ENCODE data around the gene FAM117B.
"Not testable (repeated sequence)": the region's sequence is repeated elsewhere in the genome, so short reads cannot be mapped to it uniquely, and the experiment has no call there.

The FAM117B gene

GRCh38 chr2:202714971-202715935, 80.5 kb downstream of the FAM117B start:
- H3K4me3 Mint-ChIP-seq, H3K27me3 Mint-ChIP-seq: not testable (repeated sequence)
- peaks cover 76% of the 10 kb centered on the region for H3K4me1 Mint-ChIP-seq

GRCh38 chr2:202716114-202716718, 81.4 kb downstream of the FAM117B start:
- Mint-ChIP-seq H3K4me3 (no peak overlapping the region), H3K27ac (no peak overlapping the region), H3K27me3 (no peaks in the 10 kb centered on the region), H3K9me3 (peaks cover 32 to 40% of the 10 kb centered on the region in 2 donors), H3K4me1 (peaks cover 66% of the 10 kb centered on the region)
- DNase-seq, result no peak
- no peak for ATAC-seq

More at GRCh38 chr2:202714971-202715935, 80.5 kb downstream of the FAM117B start:
- H3K27ac Mint-ChIP-seq, ATAC-seq, DNase-seq: not testable (repeated sequence)
- peaks cover 32 to 40% of the 10 kb centered on the region in 2 donors for H3K9me3 Mint-ChIP-seq

DNA sequence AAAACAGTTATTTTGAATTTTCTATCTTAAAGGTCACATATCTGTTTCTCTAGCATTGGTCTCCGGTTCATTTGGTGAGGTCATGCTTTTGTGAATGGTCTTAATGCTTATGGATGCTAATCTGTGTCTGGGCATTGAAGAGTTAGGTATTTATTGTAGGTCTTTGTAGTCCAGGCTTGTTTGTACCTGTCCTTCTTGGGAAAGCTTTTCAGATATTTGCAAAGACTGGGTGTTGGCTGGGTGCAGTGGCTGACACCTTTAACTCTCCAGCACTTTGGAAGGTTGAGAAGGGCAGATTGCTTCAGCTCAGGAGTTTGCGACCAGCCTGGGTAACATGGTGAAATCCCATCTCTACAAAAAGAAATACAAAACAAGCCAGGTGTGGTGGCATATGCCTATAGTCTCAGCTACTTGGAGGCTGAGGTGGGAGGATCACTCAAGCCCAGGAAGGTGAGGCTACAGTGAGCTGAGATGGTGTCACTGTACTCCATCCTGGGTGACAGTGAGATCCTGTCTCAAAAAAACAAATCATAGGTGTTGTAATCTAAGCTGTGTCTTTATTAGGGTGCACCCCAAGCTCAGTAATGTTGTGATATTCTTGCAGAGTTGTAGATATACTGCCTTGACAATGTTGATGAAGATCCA, 82.3 kb downstream of the FAM117B start:
- DNase-seq (no peak), ATAC-seq (peak; percentile 23)
- H3K27me3 Mint-ChIP-seq, result no peaks in the 10 kb centered on the region
- peaks cover 65% of the 10 kb centered on the region for H3K4me1 Mint-ChIP-seq
- no peak overlapping the region for H3K4me3 Mint-ChIP-seq
- H3K9me3 Mint-ChIP-seq, result peaks cover 27 to 32% of the 10 kb centered on the region in 2 donors
- H3K27ac Mint-ChIP-seq, result peak overlapping the region; percentile 35 to 91

- H3K4me1 Mint-ChIP-seq, result peaks cover 65% of the 10 kb centered on the region
- ATAC-seq (peak; percentile 81), DNase-seq (peak in 1 of 2 donors; percentile 43)
- H3K27ac Mint-ChIP-seq, result peak overlapping the region; percentile 91 to 92
- H3K9me3 Mint-ChIP-seq, result peaks cover 20 to 26% of the 10 kb centered on the region in 2 donors
- H3K27me3 Mint-ChIP-seq, result no peaks in the 10 kb centered on the region
- peak overlapping the region; percentile 74 to 77 for H3K4me3 Mint-ChIP-seq
Observed at GRCh38 chr2:202717598-202718310, 83.0 kb downstream of the FAM117B start.

- Mint-ChIP-seq H3K4me1 (peaks cover 65% of the 10 kb centered on the region), H3K9me3 (peaks cover 13 to 17% of the 10 kb centered on the region in 2 donors), H3K27ac (peak overlapping the region in 1 of 2 donors; percentile 91), H3K4me3 (peak overlapping the region in 1 of 2 donors; percentile 74), H3K27me3 (no peaks in the 10 kb centered on the region)
- DNase-seq (no peak), ATAC-seq (no peak)
Observed at GRCh38 chr2:202718614-202719013, 83.8 kb downstream of the FAM117B start.

GRCh38 chr2:202720226-202720625, 85.5 kb downstream of the FAM117B start:
- DNase-seq, result no peak
- peaks cover 13 to 16% of the 10 kb centered on the region in 2 donors for H3K9me3 Mint-ChIP-seq
- H3K27ac Mint-ChIP-seq, result no peak overlapping the region
- H3K4me3 Mint-ChIP-seq, result no peak overlapping the region
- H3K4me1 Mint-ChIP-seq, result peaks cover 65% of the 10 kb centered on the region
- H3K27me3 Mint-ChIP-seq, result no peaks in the 10 kb centered on the region
- no peak for ATAC-seq

DNA sequence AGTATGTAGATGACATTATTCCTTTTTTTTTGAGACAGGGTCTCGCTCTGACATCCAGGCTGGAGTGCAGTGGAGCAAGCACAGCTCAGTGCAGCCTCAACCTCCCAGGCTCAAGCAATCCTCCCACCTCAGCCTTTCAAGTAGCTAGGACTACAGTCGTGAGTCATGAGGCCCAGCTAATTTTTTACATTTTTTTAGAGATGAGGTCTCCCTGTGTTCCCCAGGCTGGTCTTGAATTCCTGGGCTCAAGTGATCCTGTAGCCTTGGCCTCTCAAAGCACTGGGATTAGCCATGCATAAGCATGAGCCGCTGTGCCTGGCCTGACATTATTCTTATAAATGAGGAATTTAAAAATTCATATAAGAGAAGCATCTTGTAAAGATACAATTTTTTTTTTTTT, 86.9 kb downstream of the FAM117B start:
- Mint-ChIP-seq H3K27ac (no peak overlapping the region), H3K9me3 (peaks cover 5% of the 10 kb centered on the region in 2 donors), H3K27me3 (no peaks in the 10 kb centered on the region), H3K4me1 (peaks cover 60% of the 10 kb centered on the region), H3K4me3 (no peak overlapping the region)
- ATAC-seq (no peak), DNase-seq (no peak)

DNA sequence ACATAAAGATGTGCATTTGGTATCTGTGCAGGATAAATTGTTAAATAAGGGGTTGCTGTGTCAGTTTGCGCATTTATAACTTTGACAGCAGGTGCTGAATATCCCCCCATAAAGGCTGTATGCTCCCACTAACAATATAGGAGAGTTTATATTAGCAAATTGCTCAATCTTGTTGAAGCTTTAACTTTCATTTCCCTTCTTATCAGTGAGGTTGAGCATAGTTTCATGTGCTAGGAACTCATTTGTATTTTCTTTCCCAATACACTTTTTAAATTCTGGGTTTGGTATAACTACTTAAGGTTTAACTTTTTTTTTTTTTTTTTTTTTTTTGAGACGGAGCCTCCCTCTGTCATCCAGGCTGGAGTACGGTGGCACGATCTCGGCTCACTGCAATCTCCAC, 89.0 kb downstream of the FAM117B start:
- peaks cover 48% of the 10 kb centered on the region for H3K4me1 Mint-ChIP-seq
- ATAC-seq, result no peak

DNA sequence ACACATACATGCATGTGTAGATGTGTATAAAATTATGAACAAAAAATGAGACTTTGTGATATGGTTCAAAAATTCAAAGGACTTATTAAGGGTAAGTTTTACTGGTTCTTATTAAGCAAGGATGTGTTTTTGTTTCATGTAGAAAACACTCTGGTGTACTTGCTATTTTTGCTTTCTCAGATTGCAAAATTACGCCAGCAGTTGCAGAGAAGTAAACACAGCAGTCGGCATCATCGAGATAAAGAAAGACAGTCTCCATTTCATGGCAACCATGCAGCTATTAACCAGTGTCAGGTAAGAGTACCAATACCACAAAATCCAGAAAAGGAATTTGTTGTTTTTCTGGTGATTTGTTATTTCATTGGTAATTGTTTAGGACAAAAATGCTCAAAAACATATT, 91.3 kb downstream of the FAM117B start:
- no peak for ATAC-seq
- peaks cover 37% of the 10 kb centered on the region for H3K4me1 Mint-ChIP-seq
- no peak for DNase-seq
- H3K9me3 Mint-ChIP-seq, result no peaks in the 10 kb centered on the region
- no peaks in the 10 kb centered on the region for H3K27me3 Mint-ChIP-seq
- no peak overlapping the region for H3K4me3 Mint-ChIP-seq
- H3K27ac Mint-ChIP-seq, result no peak overlapping the region

More for the DNA sequence above, 89.0 kb downstream of the FAM117B start:
- H3K27me3 Mint-ChIP-seq, result no peaks in the 10 kb centered on the region
- no peak overlapping the region for H3K27ac Mint-ChIP-seq
- no peaks in the 10 kb centered on the region for H3K9me3 Mint-ChIP-seq
- DNase-seq, result no peak
- no peak overlapping the region for H3K4me3 Mint-ChIP-seq

DNA sequence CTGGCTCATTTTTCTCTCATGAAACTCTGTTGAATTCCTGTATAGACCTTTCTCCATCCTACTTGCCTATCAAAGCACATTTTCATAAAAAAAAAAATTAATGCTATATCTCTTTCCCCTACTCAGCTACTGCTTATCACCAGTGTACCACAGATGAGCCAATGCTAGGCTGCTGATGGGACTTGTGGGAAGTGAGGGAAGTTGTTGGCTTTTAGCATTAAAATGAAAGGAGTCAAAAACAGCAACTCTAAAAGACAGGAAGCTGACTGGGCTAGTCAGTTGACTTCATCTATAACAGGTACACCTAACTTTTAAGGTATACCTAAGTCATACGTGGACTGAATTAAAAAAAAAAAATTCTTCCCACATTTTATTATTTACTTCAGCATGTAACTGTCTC, 102.1 kb downstream of the FAM117B start:
- DNase-seq, result no peak
- peaks cover 11 to 14% of the 10 kb centered on the region in 2 donors for H3K9me3 Mint-ChIP-seq
- ATAC-seq, result no peak
- peak overlapping the region; percentile 63 to 76 for H3K27ac Mint-ChIP-seq
- peaks cover 34% of the 10 kb centered on the region for H3K4me1 Mint-ChIP-seq
- H3K4me3 Mint-ChIP-seq, result peak overlapping the region in 1 of 2 donors; percentile 12
- H3K27me3 Mint-ChIP-seq, result no peaks in the 10 kb centered on the region

DNA sequence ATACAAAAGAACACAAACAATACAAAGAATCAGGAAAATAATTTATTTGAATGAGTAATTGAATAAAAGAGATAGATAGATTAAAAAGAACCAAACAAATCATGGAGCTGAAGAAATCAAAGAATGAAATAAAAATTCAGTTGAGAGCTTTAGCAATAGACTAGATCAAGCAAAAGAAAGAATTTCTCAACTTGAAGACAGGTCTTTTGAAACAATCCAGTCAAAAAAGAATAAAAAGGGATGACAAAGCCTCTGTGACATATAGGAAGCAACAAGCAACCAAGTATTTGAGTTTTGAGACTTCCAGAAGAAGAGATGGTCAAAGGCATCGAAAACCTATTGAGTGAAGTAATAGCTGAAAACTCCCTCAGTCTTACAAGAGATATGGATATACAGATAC, 108.8 kb downstream of the FAM117B start:
- peaks cover 18 to 22% of the 10 kb centered on the region in 2 donors for H3K9me3 Mint-ChIP-seq
- ATAC-seq (no peak), DNase-seq (no peak)
- H3K27me3 Mint-ChIP-seq, result no peaks in the 10 kb centered on the region
- H3K4me3 Mint-ChIP-seq, result no peak overlapping the region
- no peak overlapping the region for H3K27ac Mint-ChIP-seq
- H3K4me1 Mint-ChIP-seq, result peaks cover 41% of the 10 kb centered on the region

DNA sequence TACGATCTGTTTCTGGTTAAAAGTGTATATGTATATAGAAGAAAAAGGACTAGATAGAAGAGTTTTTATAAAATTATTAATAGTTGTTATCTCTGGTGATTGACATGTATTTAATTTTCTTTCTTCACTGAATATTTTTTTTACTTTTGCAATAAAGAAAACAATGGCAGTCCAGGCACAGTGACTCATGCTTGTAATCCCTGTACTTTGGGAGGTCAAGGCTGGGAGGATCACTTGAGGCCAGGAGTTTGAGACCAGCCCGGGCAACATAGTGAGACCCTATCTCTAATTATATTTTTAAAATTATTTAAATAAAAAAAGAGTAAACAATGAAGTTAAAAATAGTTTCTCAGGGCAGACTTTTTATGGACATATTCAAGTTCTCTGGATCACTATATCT, 114.7 kb downstream of the FAM117B start:
- Mint-ChIP-seq H3K4me3 (no peak overlapping the region), H3K27me3 (no peaks in the 10 kb centered on the region), H3K27ac (peak overlapping the region; percentile 99), H3K4me1 (peaks cover 88% of the 10 kb centered on the region), H3K9me3 (peaks cover 8 to 13% of the 10 kb centered on the region in 2 donors)
- no peak for ATAC-seq
- no peak for DNase-seq

- Mint-ChIP-seq H3K27me3 (no peaks in the 10 kb centered on the region), H3K27ac (peak overlapping the region; percentile 99), H3K4me1 (peaks cover 91% of the 10 kb centered on the region), H3K4me3 (peak overlapping the region; percentile 62 to 65), H3K9me3 (peaks cover 5 to 8% of the 10 kb centered on the region in 2 donors)
- ATAC-seq (peak; percentile 81), DNase-seq (no peak)
Observed at GRCh38 chr2:202750763-202751427, 116.1 kb downstream of the FAM117B start.

DNA sequence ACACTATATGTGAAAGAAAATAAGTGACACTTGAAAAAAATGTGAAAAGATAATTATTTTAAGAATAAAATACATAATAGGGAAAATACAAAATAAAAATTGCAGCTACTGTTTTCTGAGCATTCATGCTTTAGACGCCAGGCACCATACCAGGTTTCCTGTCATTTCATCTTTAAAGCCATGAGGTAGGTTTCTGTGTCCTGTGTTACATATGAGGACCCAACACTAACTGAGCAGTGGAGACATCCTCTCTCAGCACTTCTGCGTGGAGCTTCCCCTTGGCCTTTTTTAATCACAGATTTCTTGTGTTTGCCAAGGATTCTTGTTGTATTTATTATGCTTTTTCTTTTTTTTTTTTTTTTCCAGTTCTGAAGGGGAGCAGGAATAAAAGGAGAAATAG, 117.3 kb downstream of the FAM117B start:
- ATAC-seq, result peak; percentile 77
- peak overlapping the region; percentile 71 to 82 for H3K27ac Mint-ChIP-seq
- DNase-seq, result no peak
- H3K27me3 Mint-ChIP-seq, result no peaks in the 10 kb centered on the region
- H3K4me1 Mint-ChIP-seq, result peaks cover 85% of the 10 kb centered on the region
- H3K9me3 Mint-ChIP-seq, result peaks cover 5 to 8% of the 10 kb centered on the region in 2 donors
- H3K4me3 Mint-ChIP-seq, result peak overlapping the region; percentile 6 to 30

All from stimulated activated naive CD8-positive, alpha-beta T cell treated with anti-CD3 and anti-CD28 coated beads, Interleukin-15, amount 100 ng/mL, for 72 hours (primary cell).